T follicular helper cell (primary cell): ENCODE data around the gene SCYL1.

Experiments
- DNase-seq: peaks from one replicate; pipeline ENCODE4 v3.0.0-alpha.2; 2020; ENCODE audit warnings: low read depth
- total RNA-seq, 2 experiments: gene quantifications; one replicate each; lab custom pipeline; 2026; lab: John Stamatoyannopoulos, UW

SCYL1 gene
- total RNA-seq: 90.8 to 98.1 reads per million in 2 experiments

DNA sequence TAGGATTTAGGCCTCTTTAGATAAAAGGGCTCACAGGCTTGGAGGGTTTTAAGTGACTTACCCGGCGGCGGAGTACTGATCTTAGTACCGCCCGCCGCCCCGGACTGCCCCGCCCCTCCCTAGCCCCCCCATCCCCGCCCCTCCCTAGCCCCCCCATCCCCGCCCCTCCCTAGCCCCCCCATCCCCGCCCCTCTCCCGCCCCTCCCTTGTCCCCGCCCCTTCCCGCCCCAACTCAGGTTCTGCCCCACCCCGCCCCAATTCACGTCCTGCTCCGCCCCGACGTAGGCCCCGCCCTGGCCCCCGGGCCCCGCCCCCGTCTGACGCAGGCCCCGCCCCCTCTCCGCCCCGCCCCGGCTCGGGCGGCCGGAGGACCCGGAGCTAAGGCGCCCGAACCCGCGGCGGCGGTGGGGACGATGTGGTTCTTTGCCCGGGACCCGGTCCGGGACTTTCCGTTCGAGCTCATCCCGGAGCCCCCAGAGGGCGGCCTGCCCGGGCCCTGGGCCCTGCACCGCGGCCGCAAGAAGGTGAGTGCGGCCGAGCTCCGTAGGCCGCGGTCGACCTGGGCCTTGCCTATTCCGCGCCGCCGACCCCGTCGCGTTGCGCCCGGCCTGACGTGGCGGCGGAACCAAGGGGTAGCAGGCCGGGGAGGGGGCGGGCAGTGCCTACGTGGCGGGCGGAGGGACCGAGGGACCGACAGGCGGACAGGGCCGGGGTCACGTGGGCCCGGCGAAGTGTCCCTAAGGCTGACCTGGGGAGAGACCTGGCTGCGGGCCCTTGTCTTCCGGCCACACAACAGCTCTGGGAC, at the start of gene SCYL1:
TSS of gene SCYL1 (plus strand) at position 343 of the 805 bp plus-strand sequence. CDS start at position 414, 71 bp downstream.
- peak; percentile 79 for DNase-seq

GRCh38 chr11:65476632-65477148, 48.2 kb upstream of the SCYL1 start:
- no peak for DNase-seq

GRCh38 chr11:65477149-65477965, 47.5 kb upstream of the SCYL1 start:
- peak; percentile 86 for DNase-seq

DNA sequence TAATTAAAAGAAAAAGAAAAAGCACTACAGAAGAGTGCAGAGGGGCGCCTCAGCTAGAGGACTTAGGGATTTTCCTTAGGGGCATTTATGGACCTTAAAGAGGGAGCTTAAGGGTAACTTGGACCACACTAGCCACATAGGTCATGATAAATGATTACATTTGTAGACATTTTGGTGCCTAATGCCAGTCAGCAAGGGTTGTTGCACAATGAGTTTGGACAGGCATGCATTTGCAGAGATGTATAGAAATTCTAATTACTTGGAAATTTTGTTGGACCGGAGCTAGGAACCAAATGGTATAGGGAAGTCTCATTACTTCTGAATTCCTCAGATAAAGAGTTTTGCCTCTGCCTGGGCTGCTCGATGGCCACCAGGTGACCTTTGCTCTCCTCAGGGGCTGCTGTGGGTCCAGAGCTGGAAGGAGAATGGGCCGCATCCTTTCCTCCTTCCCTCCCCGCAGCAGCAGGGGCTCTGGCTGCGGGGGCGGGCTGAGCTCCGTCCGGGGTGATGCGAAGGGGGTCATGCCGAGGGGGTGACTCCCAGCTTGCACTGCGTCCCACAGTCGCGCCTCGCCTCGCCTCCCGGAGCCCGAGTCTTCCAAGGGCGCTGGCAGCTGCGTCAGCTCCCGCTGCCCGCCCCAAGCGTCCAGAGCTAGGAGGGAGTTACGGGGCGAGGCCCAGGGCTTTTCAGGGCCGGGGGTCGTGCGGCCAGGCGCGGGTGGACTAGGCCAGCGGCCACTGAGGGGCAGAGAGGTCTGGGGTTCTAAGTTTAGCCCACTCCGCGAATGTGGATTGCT, 46.3 kb upstream of the SCYL1 start:
- DNase-seq: no peak

GRCh38 chr11:65479184-65480145, 45.4 kb upstream of the SCYL1 start:
- no peak for DNase-seq

- no peak for DNase-seq
These were observed 42.5 kb upstream of the SCYL1 start for GRCh38 chr11:65482306-65482850.

DNA sequence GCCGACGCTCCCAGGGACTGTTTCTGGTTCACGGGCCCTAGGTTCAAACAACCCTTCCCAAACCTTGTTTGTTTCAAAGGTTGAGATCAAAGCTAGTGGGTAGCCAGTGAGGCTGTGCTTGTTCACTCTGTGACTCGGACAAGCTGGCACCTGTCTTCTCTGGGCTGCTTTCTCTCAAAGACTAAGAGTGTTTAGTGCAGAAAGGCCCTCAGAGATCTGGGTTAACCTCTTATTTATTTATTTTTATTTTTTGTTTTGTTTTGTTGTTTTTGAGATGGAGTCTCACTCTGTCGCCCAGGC, 39.0 kb upstream of the SCYL1 start:
- no peak for DNase-seq

- DNase-seq: no peak
These were observed 38.1 kb upstream of the SCYL1 start for GRCh38 chr11:65486570-65487466.

- no peak for DNase-seq
These were observed 37.2 kb upstream of the SCYL1 start for GRCh38 chr11:65487467-65488272.

- DNase-seq: no peak
These were observed 36.4 kb upstream of the SCYL1 start for GRCh38 chr11:65488273-65489034.

GRCh38 chr11:65489035-65489705, 35.7 kb upstream of the SCYL1 start:
- DNase-seq: no peak

DNA sequence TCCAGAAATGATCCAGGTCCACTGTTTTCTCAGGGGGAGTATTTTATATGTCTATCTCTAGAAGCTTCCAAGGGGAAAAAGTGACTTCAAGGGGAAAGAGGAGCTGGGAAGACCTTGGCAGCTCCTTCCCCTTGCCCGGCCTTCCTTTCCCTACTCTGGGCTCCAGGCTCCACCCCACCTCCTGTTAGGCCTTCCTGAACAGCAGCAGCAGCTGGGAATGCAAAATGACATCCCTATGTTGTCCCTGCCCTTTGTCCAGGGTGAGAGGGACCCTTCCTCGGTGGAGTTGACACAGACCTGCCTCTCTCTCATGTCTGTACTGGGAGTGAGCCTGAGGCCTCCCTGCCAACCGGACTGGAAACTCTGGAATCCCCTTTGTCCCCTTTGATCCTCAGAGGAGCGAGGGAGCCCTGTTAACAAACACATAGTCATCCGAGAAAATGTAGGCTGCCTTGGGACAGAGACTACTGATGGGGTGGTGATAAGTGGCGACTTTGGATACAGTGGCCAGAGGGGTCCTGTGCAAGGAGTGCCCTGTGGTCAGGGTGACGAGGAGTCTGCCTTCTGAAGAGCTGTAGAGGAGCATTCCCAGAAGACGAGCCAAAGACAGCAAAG, 35.1 kb upstream of the SCYL1 start:
- DNase-seq: no peak

DNA sequence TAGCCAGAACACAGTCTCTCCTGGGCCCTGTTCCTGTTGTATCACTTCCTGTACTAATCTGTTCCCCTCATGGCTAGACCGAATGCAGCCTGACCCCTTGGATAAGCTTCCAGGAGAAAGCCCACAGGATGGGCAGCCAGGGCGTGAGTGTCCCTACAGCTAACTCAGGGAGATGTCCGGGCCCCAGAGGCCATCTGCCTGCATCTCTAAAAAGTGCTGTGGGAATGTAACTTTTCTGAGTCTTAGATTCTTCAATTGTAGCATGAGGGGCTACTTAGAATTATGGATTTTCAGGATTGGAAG, 33.8 kb upstream of the SCYL1 start:
- no peak for DNase-seq

GRCh38 chr11:65491614-65492386, 33.1 kb upstream of the SCYL1 start:
- DNase-seq: no peak

DNA sequence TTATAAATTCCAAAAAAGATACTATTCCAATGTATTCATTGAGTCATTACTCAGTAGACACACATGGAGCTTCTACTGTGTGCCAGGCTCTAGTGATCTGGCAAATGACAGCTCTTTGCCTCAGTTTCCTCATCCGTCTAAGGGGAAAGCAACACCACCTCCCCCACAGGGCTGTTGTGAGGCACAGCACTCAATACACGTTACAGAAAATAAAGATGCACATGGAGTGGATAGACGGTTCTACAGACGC, 32.6 kb upstream of the SCYL1 start:
- DNase-seq: no peak

DNA sequence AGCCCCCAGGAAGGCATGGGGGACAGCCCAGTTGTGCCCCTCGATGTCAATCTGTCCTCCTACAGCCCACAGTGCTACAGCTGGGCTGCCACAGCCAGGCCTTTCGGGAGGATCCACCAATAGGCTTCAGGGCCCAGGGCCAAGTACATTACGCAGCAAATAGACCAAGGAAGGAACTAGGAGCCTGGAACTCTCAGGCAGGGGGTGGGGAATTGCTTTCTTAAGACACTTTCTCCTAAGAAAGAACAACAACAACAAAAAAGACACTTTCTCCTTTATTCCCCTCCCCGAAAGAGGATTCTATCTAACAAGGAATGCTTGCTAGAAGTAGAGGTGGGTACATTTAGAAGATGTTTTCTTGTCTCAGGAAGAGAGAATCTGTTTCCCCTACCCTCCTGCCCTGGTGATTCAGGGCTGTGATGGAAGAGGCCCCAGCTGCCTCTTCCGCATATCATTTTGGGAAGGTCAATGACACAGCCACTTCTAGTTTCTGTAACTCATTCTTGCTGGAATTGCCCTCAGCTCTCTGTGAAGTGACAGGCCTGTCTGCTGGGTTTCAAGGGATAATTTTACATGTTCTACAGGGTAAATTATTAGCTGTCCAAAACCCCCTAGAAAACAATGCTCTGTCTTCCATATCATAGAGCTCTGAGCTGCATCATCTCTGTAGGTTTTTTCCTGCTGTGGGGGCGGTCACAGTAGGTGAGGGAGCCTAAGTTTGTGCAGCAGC, 32.1 kb upstream of the SCYL1 start:
- no peak for DNase-seq
